ENCODE results near the gene POU2AF2. TPM values are rescaled to one million over a fixed set of nuclear protein-coding genes. Genes with fewer than 3 reads are reported as not detected.
"Not testable (repeated sequence)": the region's sequence is repeated elsewhere in the genome, so short reads cannot be mapped to it uniquely, and the experiment has no call there.

POU2AF2 gene
- not detected for polyA plus RNA-seq (2013, experiment 1 of 2; ENCODE audit: insufficient read length)
- not detected for polyA plus RNA-seq (2013, experiment 2 of 2; ENCODE audit: insufficient read length)

GRCh38 chr11:111245425-111245824 lies at the start of gene POU2AF2:
TSS of gene POU2AF2 (plus strand) at chr11:111245725. CDS start at chr11:111245854, 129 bp downstream.
- no peak for DNase-seq

- DNase-seq, result no peak
Measured at GRCh38 chr11:111200010-111200534, 45.5 kb upstream of the POU2AF2 start.

- no peak for DNase-seq
Measured at GRCh38 chr11:111204211-111204610, 41.3 kb upstream of the POU2AF2 start.

GRCh38 chr11:111205632-111206385 lies 39.7 kb upstream of the POU2AF2 start:
- peak; percentile 16 for DNase-seq

GRCh38 chr11:111206472-111206871 lies 39.1 kb upstream of the POU2AF2 start:
- DNase-seq, result peak; percentile 78

- DNase-seq, result no peak
Measured at GRCh38 chr11:111207213-111207612, 38.3 kb upstream of the POU2AF2 start.

- DNase-seq, result no peak
Measured at GRCh38 chr11:111209543-111210355, 35.8 kb upstream of the POU2AF2 start.

GRCh38 chr11:111213256-111213655 lies 32.3 kb upstream of the POU2AF2 start:
- DNase-seq, result no peak

- DNase-seq, result no peak
Measured at GRCh38 chr11:111220721-111221120, 24.8 kb upstream of the POU2AF2 start.

GRCh38 chr11:111221208-111221607 lies 24.3 kb upstream of the POU2AF2 start:
- DNase-seq, result no peak

- not testable (repeated sequence) for DNase-seq
Measured at GRCh38 chr11:111221936-111222335, 23.6 kb upstream of the POU2AF2 start.

- DNase-seq, result not testable (repeated sequence)
Measured at GRCh38 chr11:111222821-111223455, 22.6 kb upstream of the POU2AF2 start.

GRCh38 chr11:111225881-111226280 lies 19.6 kb upstream of the POU2AF2 start:
- DNase-seq, result no peak

- no peak for DNase-seq
Measured at GRCh38 chr11:111229604-111230003, 15.9 kb upstream of the POU2AF2 start.

GRCh38 chr11:111230122-111230465 lies 15.4 kb upstream of the POU2AF2 start:
- DNase-seq, result no peak

GRCh38 chr11:111231836-111232235 lies 13.7 kb upstream of the POU2AF2 start:
- DNase-seq, result no peak

GRCh38 chr11:111236383-111236782 lies 9.1 kb upstream of the POU2AF2 start:
- no peak for DNase-seq

GRCh38 chr11:111237926-111238325 lies 7.6 kb upstream of the POU2AF2 start:
- DNase-seq, result no peak

GRCh38 chr11:111246956-111247355 lies 1.4 kb downstream of the POU2AF2 start:
- DNase-seq, result no peak

- DNase-seq, result no peak
Measured at GRCh38 chr11:111250936-111251335, 5.4 kb downstream of the POU2AF2 start.

- no peak for DNase-seq
Measured at GRCh38 chr11:111253131-111253530, 7.6 kb downstream of the POU2AF2 start.

- DNase-seq, result no peak
Measured at GRCh38 chr11:111253630-111254029, 8.1 kb downstream of the POU2AF2 start.

- no peak for DNase-seq
Measured at GRCh38 chr11:111258046-111258445, 12.5 kb downstream of the POU2AF2 start.

All from fibroblast of skin of abdomen (primary cell).